ENCODE data around the gene SUPT3H. TPM values are rescaled to one million over a fixed set of nuclear protein-coding genes. Genes with fewer than 3 reads are reported as not detected.

The SUPT3H gene
- total RNA-seq, 1 donor, result 7.1 TPM

- H3K9me3 ChIP-seq (ENCODE audit: low read depth, low read length), result no peaks in the 10 kb centered on the region
- peaks cover 11% of the 10 kb centered on the region for H3K4me1 ChIP-seq (ENCODE audit: insufficient read depth, low read length)
- no peak overlapping the region for H3K4me3 ChIP-seq (ENCODE audit: low read length)
- H3K27me3 ChIP-seq (ENCODE audit: insufficient read depth, low read length), result no peaks in the 10 kb centered on the region
Observed at GRCh38 chr6:44825273-44825672, 552.5 kb downstream of the SUPT3H start.

- Histone ChIP-seq H3K4me1 (ENCODE audit: insufficient read depth, low read length) (peaks cover 8% of the 10 kb centered on the region), H3K4me3 (ENCODE audit: low read length) (no peak overlapping the region), H3K9me3 (ENCODE audit: low read depth, low read length) (no peaks in the 10 kb centered on the region), H3K27me3 (ENCODE audit: insufficient read depth, low read length) (no peaks in the 10 kb centered on the region)
Observed at GRCh38 chr6:44824567-44824966, 553.2 kb downstream of the SUPT3H start.

- H3K27me3 ChIP-seq (ENCODE audit: insufficient read depth, low read length), result no peaks in the 10 kb centered on the region
- H3K4me1 ChIP-seq (ENCODE audit: insufficient read depth, low read length), result no peaks in the 10 kb centered on the region
- H3K9me3 ChIP-seq (ENCODE audit: low read depth, low read length), result no peaks in the 10 kb centered on the region
- no peak overlapping the region for H3K4me3 ChIP-seq (ENCODE audit: low read length)
Observed at GRCh38 chr6:44820759-44821158, 557.0 kb downstream of the SUPT3H start.

GRCh38 chr6:44820321-44820720 lies 557.4 kb downstream of the SUPT3H start:
- Histone ChIP-seq H3K9me3 (ENCODE audit: low read depth, low read length) (no peaks in the 10 kb centered on the region), H3K27me3 (ENCODE audit: insufficient read depth, low read length) (no peaks in the 10 kb centered on the region), H3K4me1 (ENCODE audit: insufficient read depth, low read length) (no peaks in the 10 kb centered on the region), H3K4me3 (ENCODE audit: low read length) (no peak overlapping the region)

- Histone ChIP-seq H3K4me1 (ENCODE audit: insufficient read depth, low read length) (no peaks in the 10 kb centered on the region), H3K4me3 (ENCODE audit: low read length) (no peak overlapping the region), H3K9me3 (ENCODE audit: low read depth, low read length) (no peaks in the 10 kb centered on the region), H3K27me3 (ENCODE audit: insufficient read depth, low read length) (no peaks in the 10 kb centered on the region)
Observed at GRCh38 chr6:44811456-44811855, 566.3 kb downstream of the SUPT3H start.

- Histone ChIP-seq H3K4me1 (ENCODE audit: insufficient read depth, low read length) (no peaks in the 10 kb centered on the region), H3K4me3 (ENCODE audit: low read length) (no peak overlapping the region), H3K9me3 (ENCODE audit: low read depth, low read length) (no peaks in the 10 kb centered on the region), H3K27me3 (ENCODE audit: insufficient read depth, low read length) (no peaks in the 10 kb centered on the region)
Observed at GRCh38 chr6:44809258-44809657, 568.5 kb downstream of the SUPT3H start.

GRCh38 chr6:44808148-44808547 lies 569.6 kb downstream of the SUPT3H start:
- Histone ChIP-seq H3K4me3 (ENCODE audit: low read length) (no peak overlapping the region), H3K9me3 (ENCODE audit: low read depth, low read length) (no peaks in the 10 kb centered on the region), H3K4me1 (ENCODE audit: insufficient read depth, low read length) (no peaks in the 10 kb centered on the region), H3K27me3 (ENCODE audit: insufficient read depth, low read length) (no peaks in the 10 kb centered on the region)

- Histone ChIP-seq H3K27me3 (ENCODE audit: insufficient read depth, low read length) (no peaks in the 10 kb centered on the region), H3K9me3 (ENCODE audit: low read depth, low read length) (no peaks in the 10 kb centered on the region), H3K4me1 (ENCODE audit: insufficient read depth, low read length) (no peaks in the 10 kb centered on the region), H3K4me3 (ENCODE audit: low read length) (no peak overlapping the region)
Observed at GRCh38 chr6:44806656-44807055, 571.1 kb downstream of the SUPT3H start.

- no peak overlapping the region for H3K4me3 ChIP-seq (ENCODE audit: low read length)
- H3K27me3 ChIP-seq (ENCODE audit: insufficient read depth, low read length), result no peaks in the 10 kb centered on the region
- H3K9me3 ChIP-seq (ENCODE audit: low read depth, low read length), result no peaks in the 10 kb centered on the region
- H3K4me1 ChIP-seq (ENCODE audit: insufficient read depth, low read length), result no peaks in the 10 kb centered on the region
Observed at GRCh38 chr6:44805238-44805846, 572.4 kb downstream of the SUPT3H start.

- Histone ChIP-seq H3K4me1 (ENCODE audit: insufficient read depth, low read length) (no peaks in the 10 kb centered on the region), H3K4me3 (ENCODE audit: low read length) (no peak overlapping the region), H3K9me3 (ENCODE audit: low read depth, low read length) (no peaks in the 10 kb centered on the region), H3K27me3 (ENCODE audit: insufficient read depth, low read length) (no peaks in the 10 kb centered on the region)
Observed at GRCh38 chr6:44804546-44805159, 573.1 kb downstream of the SUPT3H start.

- no peak overlapping the region for H3K4me3 ChIP-seq (ENCODE audit: low read length)
- no peaks in the 10 kb centered on the region for H3K9me3 ChIP-seq (ENCODE audit: low read depth, low read length)
- no peaks in the 10 kb centered on the region for H3K4me1 ChIP-seq (ENCODE audit: insufficient read depth, low read length)
- H3K27me3 ChIP-seq (ENCODE audit: insufficient read depth, low read length), result no peaks in the 10 kb centered on the region
Observed at GRCh38 chr6:44804016-44804415, 573.7 kb downstream of the SUPT3H start.

- H3K4me1 ChIP-seq (ENCODE audit: insufficient read depth, low read length), result no peaks in the 10 kb centered on the region
- peaks cover 2% of the 10 kb centered on the region for H3K27me3 ChIP-seq (ENCODE audit: insufficient read depth, low read length)
- H3K9me3 ChIP-seq (ENCODE audit: low read depth, low read length), result no peaks in the 10 kb centered on the region
- H3K4me3 ChIP-seq (ENCODE audit: low read length), result no peak overlapping the region
Observed at GRCh38 chr6:44800784-44801592, 576.7 kb downstream of the SUPT3H start.

GRCh38 chr6:44800171-44800783 lies 577.5 kb downstream of the SUPT3H start:
- H3K4me3 ChIP-seq (ENCODE audit: low read length), result no peak overlapping the region
- no peaks in the 10 kb centered on the region for H3K4me1 ChIP-seq (ENCODE audit: insufficient read depth, low read length)
- H3K9me3 ChIP-seq (ENCODE audit: low read depth, low read length), result no peaks in the 10 kb centered on the region

GRCh38 chr6:44797746-44798145 lies 580.0 kb downstream of the SUPT3H start:
- H3K9me3 ChIP-seq (ENCODE audit: low read depth, low read length), result no peaks in the 10 kb centered on the region
- H3K4me1 ChIP-seq (ENCODE audit: insufficient read depth, low read length), result no peaks in the 10 kb centered on the region
- peaks cover 2% of the 10 kb centered on the region for H3K27me3 ChIP-seq (ENCODE audit: insufficient read depth, low read length)
- H3K4me3 ChIP-seq (ENCODE audit: low read length), result no peak overlapping the region

More at GRCh38 chr6:44800171-44800783, 577.5 kb downstream of the SUPT3H start:
- H3K27me3 ChIP-seq (ENCODE audit: insufficient read depth, low read length), result peaks cover 2% of the 10 kb centered on the region

GRCh38 chr6:44795326-44795725 lies 582.4 kb downstream of the SUPT3H start:
- no peak overlapping the region for H3K4me3 ChIP-seq (ENCODE audit: low read length)
- H3K4me1 ChIP-seq (ENCODE audit: insufficient read depth, low read length), result no peaks in the 10 kb centered on the region
- H3K9me3 ChIP-seq (ENCODE audit: low read depth, low read length), result no peaks in the 10 kb centered on the region
- H3K27me3 ChIP-seq (ENCODE audit: insufficient read depth, low read length), result peaks cover 2% of the 10 kb centered on the region
